IMR-90 (cell line): ENCODE data around the gene GRIN1. TPM values are rescaled to one million over a fixed set of nuclear protein-coding genes. Genes with fewer than 3 reads are reported as not detected.

Source experiments
- ATAC-seq: fragments of 200-7000 bp; cut with Tn5 transposase; 2 replicates; pipeline ENCODE4 v1.9.1; 2020; ENCODE audit warnings: low read depth, mild to moderate bottlenecking, moderate library complexity
- BruUV-seq: library from RNA; stranded (reverse); fragments of 400-500 nt; replicated peaks from 2 replicates; lab custom pipeline; 2021; lab: Mats Ljungman, UMichigan
- CTCF ChIA-PET: fragments of 300-600 bp; formaldehyde crosslinking; extraction: SDS; loops from one replicate; lab custom pipeline; 2021; ENCODE audit warnings: antibody characterized with exemption; lab: Yijun Ruan, JAX
- POLR2A ChIA-PET: fragments of 300-600 bp; sonication (Branson Sonifier 250); formaldehyde crosslinking; loops from one replicate; lab custom pipeline; 2022; ENCODE audit warnings: antibody characterized with exemption; ENCODE audit not compliant: unreplicated experiment; lab: Charles Lee
- DNase-seq: peaks from one replicate; pipeline ENCODE4 v3.0.0; 2013
- H2AFZ ChIP-seq: replicated peaks from 2 replicates; pipeline ENCODE3; 2013; ENCODE audit warnings: low read length, mild to moderate bottlenecking; ENCODE audit not compliant: poor library complexity
- H2AK5ac ChIP-seq: 2 replicates; pipeline ENCODE4 v1.6.1; 2013; ENCODE audit warnings: low read depth, low read length, inconsistent platforms
- H2AK9ac ChIP-seq: replicated peaks from 2 replicates; pipeline ENCODE3; 2013; ENCODE audit warnings: mild to moderate bottlenecking, low read depth, low read length, moderate library complexity; ENCODE audit not compliant: poor library complexity
- H2BK120ac ChIP-seq: 2 replicates; pipeline ENCODE4 v1.6.1; 2013; ENCODE audit warnings: low read depth, low read length, inconsistent platforms
- H2BK15ac ChIP-seq: 3 replicates; pipeline ENCODE4 v1.6.1; 2013; ENCODE audit warnings: low read depth, low read length, inconsistent platforms
- H2BK20ac ChIP-seq: 2 replicates; pipeline ENCODE4 v1.6.1; 2013; ENCODE audit warnings: low read depth, mild to moderate bottlenecking, inconsistent platforms, low read length, moderate library complexity
- H2BK5ac ChIP-seq: 2 replicates; pipeline ENCODE4 v1.6.1; 2013; ENCODE audit warnings: mild to moderate bottlenecking, low read depth, low read length, inconsistent platforms; ENCODE audit not compliant: poor library complexity, severe bottlenecking
- H3K14ac ChIP-seq: replicated peaks from 2 replicates; pipeline ENCODE4 v1.6.1; 2013; ENCODE audit warnings: low read depth, low read length, inconsistent platforms
- H3K18ac ChIP-seq: 2 replicates; pipeline ENCODE4 v1.6.1; 2013; ENCODE audit warnings: low read depth, low read length, control low read depth
- H3K23ac ChIP-seq: 2 replicates; pipeline ENCODE4 v1.6.1; 2013; ENCODE audit warnings: low read depth, low read length, inconsistent platforms
- H3K27ac ChIP-seq: 2 replicates; pipeline ENCODE4 v1.5.1; 2013; ENCODE audit warnings: mild to moderate bottlenecking, control low read depth, low read length; ENCODE audit not compliant: insufficient read depth
- H3K27me3 ChIP-seq: 2 replicates; pipeline ENCODE4 v1.6.1; 2013; ENCODE audit warnings: low read length; ENCODE audit not compliant: control insufficient read depth, insufficient read depth
- H3K36me3 ChIP-seq: 2 replicates; pipeline ENCODE4 v1.6.1; 2013; ENCODE audit warnings: low read length, mixed read lengths; ENCODE audit not compliant: control insufficient read depth, insufficient read depth
- H3K4ac ChIP-seq: 2 replicates; pipeline ENCODE4 v1.6.1; 2013; ENCODE audit warnings: low read depth, low read length, inconsistent platforms
- H3K4me1 ChIP-seq: 2 replicates; pipeline ENCODE4 v1.6.1; 2013; ENCODE audit warnings: low read length, mixed read lengths; ENCODE audit not compliant: control insufficient read depth, insufficient read depth
- H3K4me2 ChIP-seq: 2 replicates; pipeline ENCODE4 v1.6.1; 2013; ENCODE audit warnings: low read depth, mild to moderate bottlenecking, control low read depth, low read length, moderate library complexity
- H3K4me3 ChIP-seq: 2 replicates; pipeline ENCODE4 v1.5.1; 2013; ENCODE audit warnings: low read depth, mild to moderate bottlenecking, control low read depth, low read length, moderate library complexity; ENCODE audit not compliant: insufficient read depth
- H3K56ac ChIP-seq: 2 replicates; pipeline ENCODE4 v1.6.1; 2013; ENCODE audit warnings: low read length, inconsistent platforms; ENCODE audit not compliant: insufficient read depth; ENCODE audit errors: extremely low read depth
- H3K79me1 ChIP-seq, 2 experiments: 2 replicates each; pipeline ENCODE4 v1.6.1; 2013; ENCODE audit warnings: low read length in 2 of 2, inconsistent platforms in 1 of 2, low read depth in 1 of 2
- H3K9ac ChIP-seq: 2 replicates; pipeline ENCODE4 v1.6.1; 2013; ENCODE audit warnings: low read depth, low read length, control low read depth
- H3K9me1 ChIP-seq: 2 replicates; pipeline ENCODE4 v1.6.1; 2013; ENCODE audit warnings: low read length, inconsistent platforms; ENCODE audit not compliant: insufficient read depth
- H3K9me3 ChIP-seq: 2 replicates; pipeline ENCODE4 v1.6.1; 2013; ENCODE audit warnings: low read length; ENCODE audit not compliant: control insufficient read depth, insufficient read depth
- H4K20me1 ChIP-seq: 2 replicates; pipeline ENCODE4 v1.6.1; 2013; ENCODE audit warnings: low read length, inconsistent platforms; ENCODE audit not compliant: insufficient read depth
- H4K5ac ChIP-seq: 2 replicates; pipeline ENCODE4 v1.6.1; 2013; ENCODE audit warnings: mild to moderate bottlenecking, low read depth, low read length, control low read depth
- H4K8ac ChIP-seq, 2 experiments: 2 replicates each; pipeline ENCODE4 v1.6.1; 2013; ENCODE audit warnings: low read depth in 2 of 2, low read length in 2 of 2, control low read depth in 1 of 2, inconsistent platforms in 1 of 2
- H4K91ac ChIP-seq: 2 replicates; pipeline ENCODE4 v1.6.1; 2013; ENCODE audit warnings: low read depth, low read length, inconsistent platforms; ENCODE audit not compliant: insufficient read depth
- BHLHE40 ChIP-seq: fragments of 150-350 bp; IDR thresholded peaks from 2 replicates; pipeline ENCODE4 v1.6.1; 2016; ENCODE audit warnings: mild to moderate bottlenecking, low read depth, low read length
- CEBPB ChIP-seq: IDR thresholded peaks from 2 replicates; pipeline ENCODE4 v1.6.1; 2012; ENCODE audit warnings: low read depth, low read length, improper control_type of control experiment
- FOS ChIP-seq: fragments of 150-350 bp; IDR thresholded peaks from 2 replicates; pipeline ENCODE4 v1.6.1; 2016; ENCODE audit warnings: low read depth, low read length
- MAFK ChIP-seq: IDR thresholded peaks from 2 replicates; pipeline ENCODE4 v1.6.1; 2012; ENCODE audit warnings: low read depth, low read length, improper control_type of control experiment
- MXI1 ChIP-seq: IDR thresholded peaks from 2 replicates; pipeline ENCODE4 v1.6.1; 2012; ENCODE audit warnings: low read depth, mild to moderate bottlenecking, low read length, moderate library complexity, borderline replicate concordance
- POLR2A ChIP-seq: IDR thresholded peaks from 2 replicates; pipeline ENCODE4 v1.6.1; 2012; ENCODE audit warnings: mild to moderate bottlenecking, low read depth, low read length
- RAD21 ChIP-seq: IDR thresholded peaks from 2 replicates; pipeline ENCODE4 v1.6.1; 2012; ENCODE audit warnings: low read length, improper control_type of control experiment
- RCOR1 ChIP-seq: IDR thresholded peaks from 2 replicates; pipeline ENCODE4 v1.6.1; 2012; ENCODE audit warnings: mild to moderate bottlenecking, low read length, improper control_type of control experiment; ENCODE audit not compliant: insufficient replicate concordance
- RFX5 ChIP-seq: IDR thresholded peaks from 2 replicates; pipeline ENCODE4 v1.8.0; 2012; ENCODE audit warnings: low read depth, mild to moderate bottlenecking, low read length, moderate library complexity
- SMC3 ChIP-seq: fragments of 150-350 bp; IDR thresholded peaks from 2 replicates; pipeline ENCODE4 v1.6.1; 2016; ENCODE audit warnings: low read depth, mild to moderate bottlenecking, antibody characterized with exemption, low read length, moderate library complexity
- WGBS, 2 experiments: methylation state at CpG; one replicate each; pipeline versions ENCODE4 v1.1.5 to v1.1.7; 2013; ENCODE audit warnings: missing lambda C conversion rate in 2 of 2; ENCODE audit not compliant: insufficient read length in 1 of 2; ENCODE audit errors: extremely low coverage in 2 of 2; 5-methylcytosine and 5-hydroxymethylcytosine counted together
- dilution Hi-C: fragments of 300-500 bp; cut with HindIII; formaldehyde crosslinking; loops from one replicate; pipeline ENCODE4 v1.14.3; 2018; ENCODE audit warnings: low sequenced_read_pairs; ENCODE audit not compliant: unreplicated experiment
- in situ Hi-C: fragments of 300-500 bp; cut with MboI; formaldehyde crosslinking; loops from 3 replicates; pipeline ENCODE4 v1.14.3; 2019; ENCODE audit warnings: low sequenced_read_pairs, inconsistent platforms, mixed read lengths
- intact Hi-C: fragments of 100-400 bp; cut with micrococcal nuclease; formaldehyde crosslinking; loops from 2 replicates; pipeline ENCODE4 v1.10.0; 2022
- polyA plus RNA-seq, 3 experiments: library from polyadenylated mRNA; depleted of rRNA; stranded (reverse); fragments of >200 nt; gene quantifications; 2 replicates each; pipeline ENCODE4 v1.2.3, GENCODE V29; 2012; ENCODE audit warnings: low replicate concordance in 1 of 3
- total RNA-seq: library from RNA; depleted of rRNA; stranded (reverse); fragments of >200 nt; gene quantifications from 2 replicates; pipeline ENCODE4 v1.2.3, GENCODE V29; 2012
- TF ChIP-seq, protein P1 (sequence below): fragments of 150-350 bp; IDR thresholded peaks from 2 replicates; pipeline ENCODE4 v1.6.1; 2017; ENCODE audit warnings: mild to moderate bottlenecking, antibody characterized with exemption, low read length, low read depth
- TF ChIP-seq, protein P2 (sequence below): conservative IDR thresholded peaks from 2 replicates; pipeline ENCODE4 v1.5.1; 2012; ENCODE audit warnings: mild to moderate bottlenecking, low read depth, low read length, improper control_type of control experiment
- TF ChIP-seq, protein P3 (sequence below): fragments of 150-350 bp; IDR thresholded peaks from 2 replicates; pipeline ENCODE4 v1.6.1; 2016; ENCODE audit warnings: low read depth, mild to moderate bottlenecking, low read length, moderate library complexity, borderline replicate concordance

Gene GRIN1
- total and polyA plus RNA-seq, 2 of the 4 experiments (the other 2 are of a cell fraction): 0.09 TPM; not detected in 1

GRCh38 chr9:137097761-137098462 lies 41.0 kb upstream of the GRIN1 start:
- Histone ChIP-seq H2AK9ac (no peak overlapping the region), H3K56ac (no peak overlapping the region), H3K4me1 (no peaks in the 10 kb centered on the region), H2BK20ac (no peak overlapping the region), H3K14ac (no peak overlapping the region), H2BK5ac (no peak overlapping the region), H3K9me1 (peaks cover 2% of the 10 kb centered on the region; the same call in 1 of the 2 replicates), H3K4me3 (no peak overlapping the region), H3K4me2 (no peak overlapping the region), H3K18ac (no peak overlapping the region), H2AK5ac (no peak overlapping the region), H3K27ac (no peak overlapping the region), H2BK15ac (no peak overlapping the region), H4K5ac (no peak overlapping the region), H3K79me1 (peaks cover 0 to 14% of the 10 kb centered on the region in 2 experiments; a peak in 3 of 4 replicates), H3K36me3 (peaks cover 59% of the 10 kb centered on the region), H3K9me3 (no peaks in the 10 kb centered on the region; the same call in 1 of the 2 replicates), H3K27me3 (no peaks in the 10 kb centered on the region), H3K9ac (no peak overlapping the region), H3K23ac (no peak overlapping the region), H4K91ac (no peak overlapping the region), H4K8ac (no peak overlapping the region), H2AFZ (no peak overlapping the region), H2BK120ac (no peak overlapping the region), H3K4ac (no peak overlapping the region), H4K20me1 (peaks cover 5% of the 10 kb centered on the region)
- no TSS peak for BruUV-seq
- TF ChIP-seq FOS (no peak), RAD21 (no peak), POLR2A (no peak), BHLHE40 (no peak), SMC3 (no peak), CEBPB (no peak), RCOR1 (no peak), MAFK (no peak), RFX5 (no peak), MXI1 (no peak)
- TF ChIP-seq, protein P1, sequence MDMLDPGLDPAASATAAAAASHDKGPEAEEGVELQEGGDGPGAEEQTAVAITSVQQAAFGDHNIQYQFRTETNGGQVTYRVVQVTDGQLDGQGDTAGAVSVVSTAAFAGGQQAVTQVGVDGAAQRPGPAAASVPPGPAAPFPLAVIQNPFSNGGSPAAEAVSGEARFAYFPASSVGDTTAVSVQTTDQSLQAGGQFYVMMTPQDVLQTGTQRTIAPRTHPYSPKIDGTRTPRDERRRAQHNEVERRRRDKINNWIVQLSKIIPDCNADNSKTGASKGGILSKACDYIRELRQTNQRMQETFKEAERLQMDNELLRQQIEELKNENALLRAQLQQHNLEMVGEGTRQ: no peak
- TF ChIP-seq, protein P2, sequence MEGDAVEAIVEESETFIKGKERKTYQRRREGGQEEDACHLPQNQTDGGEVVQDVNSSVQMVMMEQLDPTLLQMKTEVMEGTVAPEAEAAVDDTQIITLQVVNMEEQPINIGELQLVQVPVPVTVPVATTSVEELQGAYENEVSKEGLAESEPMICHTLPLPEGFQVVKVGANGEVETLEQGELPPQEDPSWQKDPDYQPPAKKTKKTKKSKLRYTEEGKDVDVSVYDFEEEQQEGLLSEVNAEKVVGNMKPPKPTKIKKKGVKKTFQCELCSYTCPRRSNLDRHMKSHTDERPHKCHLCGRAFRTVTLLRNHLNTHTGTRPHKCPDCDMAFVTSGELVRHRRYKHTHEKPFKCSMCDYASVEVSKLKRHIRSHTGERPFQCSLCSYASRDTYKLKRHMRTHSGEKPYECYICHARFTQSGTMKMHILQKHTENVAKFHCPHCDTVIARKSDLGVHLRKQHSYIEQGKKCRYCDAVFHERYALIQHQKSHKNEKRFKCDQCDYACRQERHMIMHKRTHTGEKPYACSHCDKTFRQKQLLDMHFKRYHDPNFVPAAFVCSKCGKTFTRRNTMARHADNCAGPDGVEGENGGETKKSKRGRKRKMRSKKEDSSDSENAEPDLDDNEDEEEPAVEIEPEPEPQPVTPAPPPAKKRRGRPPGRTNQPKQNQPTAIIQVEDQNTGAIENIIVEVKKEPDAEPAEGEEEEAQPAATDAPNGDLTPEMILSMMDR: no peak
- TF ChIP-seq, protein P3, sequence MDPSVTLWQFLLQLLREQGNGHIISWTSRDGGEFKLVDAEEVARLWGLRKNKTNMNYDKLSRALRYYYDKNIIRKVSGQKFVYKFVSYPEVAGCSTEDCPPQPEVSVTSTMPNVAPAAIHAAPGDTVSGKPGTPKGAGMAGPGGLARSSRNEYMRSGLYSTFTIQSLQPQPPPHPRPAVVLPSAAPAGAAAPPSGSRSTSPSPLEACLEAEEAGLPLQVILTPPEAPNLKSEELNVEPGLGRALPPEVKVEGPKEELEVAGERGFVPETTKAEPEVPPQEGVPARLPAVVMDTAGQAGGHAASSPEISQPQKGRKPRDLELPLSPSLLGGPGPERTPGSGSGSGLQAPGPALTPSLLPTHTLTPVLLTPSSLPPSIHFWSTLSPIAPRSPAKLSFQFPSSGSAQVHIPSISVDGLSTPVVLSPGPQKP: no peak
- intact Hi-C loops (no loop called here), in situ Hi-C loops (no loop called here), dilution Hi-C loops (no loop called here)
- DNase-seq (no peak), ATAC-seq (no peak)
- POLR2A ChIA-PET: no interaction called here
- CTCF ChIA-PET: no interaction called here
- 81% methylated on average over 8 of the region's 20 CpGs; no CpG with 5 or more reads in 1 of the 2 experiments for WGBS, 2 experiments
